Measurements from ENCODE around the gene IFT25. TPM values are rescaled to one million over a fixed set of nuclear protein-coding genes. Genes with fewer than 3 reads are reported as not detected.

IFT25 gene
- total RNA-seq, 6 experiments from 2014 or later: 11.7 to 19.3 (median 12.9) TPM

- Histone ChIP-seq H3K9me3 (no peaks in the 10 kb centered on the region), H3K27me3 (no peaks in the 10 kb centered on the region), H3K36me3 (no peaks in the 10 kb centered on the region), H3K27ac (no peak overlapping the region), H3K4me1 (peaks cover 0 to 8% (median 4%) of the 10 kb centered on the region in 4 donors), H3K4me3 (no peak overlapping the region)
- TF ChIP-seq POLR2A (IDR thresholded peaks at IDR 0.05): no peak
- no peak for TF ChIP-seq CTCF (IDR thresholded peaks at IDR 0.05)
- ATAC-seq: peak in 2 of 4 donors; percentile 17 to 20
- 79% methylated on average over 3 of the region's 5 CpGs for WGBS (ENCODE audit: insufficient coverage, low coverage, low lambda C conversion rate, missing lambda C conversion rate)
- no peak for DNase-seq
- intact Hi-C loops (cut with DNase I): no loop called here
Observed at GRCh38 chr1:53913352-53914033, 32.0 kb downstream of the IFT25 start.

- TF ChIP-seq POLR2A (IDR thresholded peaks at IDR 0.05) (no peak), CTCF (IDR thresholded peaks at IDR 0.05) (no peak)
- no peak for ATAC-seq
- H3K9me3 ChIP-seq: no peaks in the 10 kb centered on the region
- intact Hi-C loops (cut with DNase I): no loop called here
- WGBS (ENCODE audit: insufficient coverage, low coverage, low lambda C conversion rate, missing lambda C conversion rate): 94% methylated on average over 4 of the region's 4 CpGs
- no peaks in the 10 kb centered on the region for H3K27me3 ChIP-seq
- H3K4me3 ChIP-seq: no peak overlapping the region
- no peak for DNase-seq
- peaks cover 0 to 4% (median 0%) of the 10 kb centered on the region in 4 donors for H3K36me3 ChIP-seq
- H3K4me1 ChIP-seq: peaks cover 0 to 12% (median 4%) of the 10 kb centered on the region in 4 donors
- H3K27ac ChIP-seq: no peak overlapping the region
Observed at GRCh38 chr1:53911442-53911841, 34.1 kb downstream of the IFT25 start.

GRCh38 chr1:53909946-53910345 is 35.6 kb downstream of the IFT25 start:
- Histone ChIP-seq H3K27me3 (no peaks in the 10 kb centered on the region), H3K4me3 (no peak overlapping the region), H3K36me3 (peaks cover 0 to 14% (median 7%) of the 10 kb centered on the region in 4 donors), H3K27ac (no peak overlapping the region), H3K9me3 (no peaks in the 10 kb centered on the region), H3K4me1 (peaks cover 0 to 12% (median 0%) of the 10 kb centered on the region in 4 donors)
- peak; percentile 25 to 80 (median 50) for ATAC-seq
- 66% methylated on average over 3 of the region's 3 CpGs for WGBS (ENCODE audit: insufficient coverage, low coverage, low lambda C conversion rate, missing lambda C conversion rate)
- intact Hi-C loops (cut with DNase I): no loop called here
- TF ChIP-seq POLR2A (IDR thresholded peaks at IDR 0.05) (no peak), CTCF (IDR thresholded peaks at IDR 0.05) (no peak)
- no peak for DNase-seq

GRCh38 chr1:53906121-53906520 is 39.4 kb downstream of the IFT25 start:
- Histone ChIP-seq H3K4me1 (peaks cover 0 to 17% (median 0%) of the 10 kb centered on the region in 4 donors), H3K27ac (no peak overlapping the region), H3K4me3 (no peak overlapping the region), H3K27me3 (no peaks in the 10 kb centered on the region), H3K9me3 (no peaks in the 10 kb centered on the region), H3K36me3 (peaks cover 0 to 14% (median 7%) of the 10 kb centered on the region in 4 donors)
- WGBS (ENCODE audit: insufficient coverage, low coverage, low lambda C conversion rate, missing lambda C conversion rate): 79% methylated on average over 2 of the region's 4 CpGs
- DNase-seq (no peak), ATAC-seq (peak in 1 of 4 donors; percentile 22)
- intact Hi-C loops (cut with DNase I): no loop called here
- TF ChIP-seq CTCF (IDR thresholded peaks at IDR 0.05): no peak
